Measurements from ENCODE around the gene ARL8A.
"Not testable (repeated sequence)": the region's sequence is repeated elsewhere in the genome, so short reads cannot be mapped to it uniquely, and the experiment has no call there.

Gene ARL8A

DNA sequence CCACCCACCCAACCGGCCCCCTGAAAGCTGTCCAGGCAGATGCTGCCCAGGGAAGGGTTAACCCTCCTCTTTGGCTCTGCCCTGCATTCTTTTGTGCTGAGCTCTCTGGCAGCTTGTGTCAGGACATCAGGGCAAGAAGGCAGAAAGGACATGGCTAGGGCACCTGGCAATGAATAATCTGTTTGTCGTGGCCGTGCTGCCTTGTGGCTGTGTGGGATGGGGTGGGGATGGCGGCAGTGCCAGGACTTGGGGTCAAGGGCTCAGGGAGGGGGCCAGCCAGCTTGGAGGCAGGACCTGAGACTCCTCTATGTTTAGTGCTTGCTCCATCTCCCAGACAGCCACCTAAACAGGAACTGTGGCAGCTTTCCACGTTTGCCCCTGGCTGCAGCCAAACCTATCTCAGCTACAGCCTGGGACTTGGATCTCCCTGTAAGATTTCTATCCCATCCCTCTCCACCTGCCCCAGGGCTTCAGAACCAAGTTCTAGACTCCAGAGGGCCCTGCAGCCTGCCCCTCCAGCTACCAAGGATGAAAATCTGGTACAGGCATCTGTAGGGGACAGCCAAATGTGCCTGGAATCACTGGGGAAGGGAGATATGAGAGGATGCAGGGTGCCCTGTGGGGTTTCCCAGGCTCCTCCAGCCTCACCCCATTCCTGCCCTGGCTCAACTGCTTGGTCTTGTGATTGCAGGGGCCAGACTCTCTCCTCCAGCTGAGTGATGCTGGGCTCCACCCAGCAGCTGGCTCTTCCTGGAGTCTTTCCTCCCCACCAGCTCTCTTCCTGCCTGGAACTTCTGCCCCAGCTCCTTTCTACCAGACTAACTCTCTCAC, 31.5 kb downstream of the ARL8A start:
- no peak for DNase-seq (ENCODE audit: low read depth)

DNA sequence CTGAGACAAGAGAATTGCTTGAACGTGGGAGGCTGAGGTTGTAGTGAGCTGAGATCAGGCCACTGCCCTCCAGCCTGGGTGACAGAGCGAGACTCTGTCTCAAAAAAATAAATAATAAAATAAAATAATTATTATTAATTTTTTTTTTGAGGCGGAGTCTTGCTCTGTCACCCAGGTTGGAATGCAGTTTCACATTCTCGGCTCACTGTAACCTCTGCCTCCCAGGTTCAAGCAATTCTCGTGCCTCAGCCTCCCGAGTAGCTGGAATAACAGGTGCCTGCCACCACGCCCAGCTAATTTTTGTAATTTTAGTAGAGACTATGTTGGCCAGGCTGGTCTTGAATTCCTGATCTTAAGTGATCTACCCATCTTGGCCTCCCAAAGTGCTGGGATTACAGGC, 32.9 kb downstream of the ARL8A start:
- not testable (repeated sequence) for DNase-seq (ENCODE audit: low read depth)

DNA sequence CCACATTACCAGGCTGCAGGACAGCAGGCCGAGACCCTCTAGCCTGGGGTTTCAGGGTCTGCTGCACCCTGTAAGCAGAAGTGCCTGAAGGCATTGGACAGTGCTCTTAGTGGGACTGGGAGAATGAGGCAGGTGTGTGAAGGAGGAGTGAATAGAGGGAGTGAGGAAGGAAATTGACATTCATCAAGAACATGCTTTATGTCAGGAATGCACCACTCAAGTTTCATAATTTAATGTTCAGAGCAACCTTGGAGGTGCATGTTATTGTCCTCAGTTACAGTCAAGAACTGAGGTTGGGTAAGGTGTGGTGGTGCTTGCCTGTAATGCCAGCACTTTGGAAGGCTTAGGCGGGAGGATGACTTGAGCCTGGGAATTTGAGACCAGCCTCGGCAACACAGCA, 33.6 kb downstream of the ARL8A start:
- DNase-seq (ENCODE audit: low read depth): no peak

DNA sequence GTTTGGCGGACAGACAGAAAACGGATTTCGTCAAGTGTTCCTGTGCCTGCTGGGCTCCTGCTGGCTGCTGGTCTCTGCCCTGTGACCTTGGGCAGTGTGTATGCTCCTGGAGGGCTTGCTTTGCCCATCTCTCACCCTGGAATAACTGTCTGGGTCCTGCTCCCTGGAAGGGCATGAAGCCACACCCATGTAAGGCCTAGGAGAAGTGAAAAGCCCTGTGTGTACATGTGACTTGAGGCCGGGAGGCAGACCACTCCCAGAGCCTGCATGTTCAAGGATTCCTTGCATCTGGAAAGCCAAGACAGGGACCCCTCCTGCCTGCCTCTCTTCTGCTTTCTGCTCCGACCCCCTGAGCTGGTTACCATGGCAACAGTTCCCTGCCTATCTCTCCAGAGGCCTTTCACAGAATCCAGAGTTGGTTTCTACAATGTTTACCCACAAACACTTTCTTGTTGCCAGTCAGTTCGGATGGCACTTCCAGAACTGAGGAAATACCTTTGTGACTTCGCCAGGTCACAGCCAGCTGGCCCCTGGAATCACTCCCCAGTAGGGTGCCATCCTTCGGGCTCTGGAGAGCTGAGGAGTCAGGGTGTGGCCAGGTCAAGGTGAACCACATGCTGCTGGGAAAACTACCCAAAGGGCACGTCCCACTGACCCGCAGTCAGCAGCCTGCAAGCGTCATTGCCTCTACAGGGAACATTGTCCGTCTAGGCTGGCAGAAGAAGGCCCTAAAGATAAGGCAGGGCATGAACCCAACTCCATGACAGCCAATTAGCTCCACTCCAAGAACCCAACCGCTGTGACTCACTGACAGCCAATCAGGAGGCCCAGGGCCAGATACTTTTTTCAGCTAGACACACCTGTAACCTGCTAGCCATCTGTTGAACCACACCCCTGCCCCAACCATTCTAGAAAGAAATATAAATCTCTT, 36.5 kb downstream of the ARL8A start:
- DNase-seq (ENCODE audit: low read depth): no peak

DNA sequence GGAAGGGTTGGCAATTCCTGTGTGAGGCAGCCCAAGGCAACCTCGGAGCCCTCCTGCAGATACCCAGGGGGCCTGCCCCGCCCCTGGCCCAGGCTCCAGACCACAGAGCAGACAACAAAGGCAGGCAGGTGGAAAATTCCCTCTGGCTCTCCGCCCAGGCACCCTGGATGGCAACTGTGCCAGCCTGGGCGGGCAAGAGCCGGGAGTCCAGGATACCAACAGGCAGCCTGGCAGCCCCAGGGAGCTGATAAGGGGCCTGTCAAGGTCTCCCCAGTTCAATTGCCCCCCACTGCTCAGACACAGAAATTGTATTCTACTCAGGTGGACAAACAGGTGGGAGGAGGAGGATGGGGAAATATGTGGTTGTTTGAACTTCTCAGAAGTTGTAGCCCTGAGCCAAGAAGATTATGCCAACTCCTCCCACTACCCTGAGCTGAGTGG, 37.2 kb downstream of the ARL8A start:
- DNase-seq (ENCODE audit: low read depth): no peak

DNA sequence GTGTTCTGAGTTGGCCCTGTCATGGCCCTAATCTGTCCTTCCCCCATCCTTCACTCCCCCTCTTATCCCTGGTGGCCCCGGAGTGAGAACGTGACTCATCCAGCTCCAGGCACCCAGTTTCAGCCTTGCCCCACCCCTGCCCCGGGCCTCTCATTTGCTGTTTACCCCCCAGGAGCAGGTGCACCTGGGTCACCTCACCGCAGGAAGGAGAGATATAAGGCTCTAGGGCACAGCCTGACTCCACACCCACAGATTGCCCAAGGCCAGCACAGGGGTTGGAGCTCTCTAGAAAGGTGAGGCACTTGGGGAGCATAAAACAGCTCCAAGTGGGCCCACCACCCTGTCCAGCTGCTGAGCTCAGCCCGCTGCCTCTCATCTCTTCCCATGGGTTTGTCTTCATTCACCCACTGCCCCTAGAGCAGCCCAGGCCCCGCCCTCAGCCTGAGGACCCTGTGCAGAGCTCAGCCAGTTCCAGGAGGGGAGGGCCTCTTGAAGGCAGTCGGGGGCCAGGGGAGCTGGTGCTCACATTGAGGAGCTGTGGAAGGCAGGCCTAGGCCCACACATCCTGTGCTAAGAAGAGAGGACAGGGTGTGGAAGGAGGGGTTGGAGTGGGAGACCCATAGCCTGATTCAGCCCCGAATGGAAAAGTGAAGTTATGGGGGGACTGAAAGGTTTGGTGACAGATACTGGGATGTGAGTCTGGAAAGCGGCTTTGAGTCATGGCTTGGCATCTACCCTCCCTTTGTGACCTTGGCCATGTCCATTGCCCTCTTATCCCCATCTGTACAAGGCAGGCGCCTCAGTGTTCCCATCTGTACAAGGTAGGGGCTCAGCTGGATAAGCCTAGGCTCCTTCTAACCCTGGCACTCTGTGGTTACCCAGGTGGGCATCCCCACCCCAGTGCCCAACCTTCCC, 37.9 kb downstream of the ARL8A start:
- DNase-seq (ENCODE audit: low read depth): no peak

DNA sequence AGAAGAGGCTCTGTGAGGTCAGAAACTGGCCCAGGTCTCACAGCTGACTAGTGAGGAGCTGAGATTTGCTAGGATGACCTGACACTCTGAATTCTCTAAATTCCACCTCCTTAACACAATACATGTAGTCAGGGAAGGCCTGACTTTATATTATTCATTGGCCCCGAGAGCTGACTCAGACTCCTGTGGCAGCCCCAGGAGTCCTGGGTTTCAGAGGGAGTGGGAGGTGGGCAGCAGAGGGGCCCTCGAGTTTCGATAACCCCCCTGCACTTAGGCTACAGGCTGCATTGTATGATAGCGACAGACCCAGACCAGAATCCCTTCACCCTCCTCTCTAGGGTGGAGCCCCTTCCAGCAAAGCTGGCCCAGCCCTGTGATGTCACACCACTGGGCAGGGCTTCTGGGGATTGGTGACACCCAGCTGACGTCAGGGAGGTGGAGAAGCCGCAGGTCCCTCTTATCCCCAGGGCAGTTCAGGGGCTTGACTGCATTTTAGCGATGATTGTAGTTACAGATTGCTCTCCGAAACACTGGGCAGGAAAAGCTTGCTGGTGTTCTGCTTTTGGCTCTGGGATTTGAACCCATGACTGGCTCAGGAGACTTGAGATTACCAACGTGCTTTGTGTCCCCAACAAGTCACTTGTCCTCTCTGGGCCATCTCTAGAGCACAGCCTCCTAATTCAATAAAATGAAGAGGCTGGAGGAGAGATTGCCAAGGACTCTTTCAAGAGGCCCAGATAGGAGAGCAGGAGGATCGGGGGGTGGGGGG, 38.8 kb downstream of the ARL8A start:
- no peak for DNase-seq (ENCODE audit: low read depth)

DNA sequence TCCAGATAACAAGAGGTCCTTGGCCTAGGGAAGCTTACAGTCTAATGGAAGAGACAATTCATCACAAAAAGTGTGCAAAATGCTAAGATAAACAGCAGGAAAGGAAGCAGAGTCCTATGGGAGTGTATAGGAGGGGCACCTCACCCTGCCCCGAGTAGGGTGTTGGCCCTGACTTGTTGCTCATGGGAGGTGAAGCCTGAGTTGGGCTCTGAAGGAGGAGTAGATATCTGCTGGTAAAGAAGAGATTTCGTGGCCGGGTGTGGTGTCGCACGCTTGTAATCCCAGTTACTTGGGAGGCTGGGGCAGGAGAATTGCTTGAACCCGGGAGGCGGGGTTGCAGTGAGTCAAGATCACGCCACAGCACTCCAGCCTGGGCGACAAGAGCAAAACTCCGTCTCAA, 40.5 kb downstream of the ARL8A start:
- DNase-seq (ENCODE audit: low read depth): no peak

DNA sequence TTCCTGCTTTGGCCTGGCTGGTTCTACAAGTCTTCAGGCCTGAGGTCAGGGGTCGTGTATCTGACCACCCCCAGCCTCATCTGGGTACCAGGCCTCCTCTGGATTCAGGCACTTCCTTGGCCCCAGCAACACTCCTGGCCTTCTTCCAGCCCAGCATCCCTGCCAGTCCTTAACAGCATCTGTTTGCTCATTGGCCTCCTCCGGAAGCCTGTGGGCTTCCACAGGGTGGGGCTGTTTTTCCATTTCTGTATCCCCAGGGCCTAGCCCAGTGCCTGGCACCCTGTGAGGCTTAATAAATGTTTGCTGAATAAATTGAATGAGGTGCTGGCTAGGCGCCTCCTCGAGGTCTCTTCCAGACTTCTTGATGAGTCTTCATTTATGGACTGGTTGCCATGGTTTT, 43.4 kb downstream of the ARL8A start:
- no peak for DNase-seq (ENCODE audit: low read depth)

DNA sequence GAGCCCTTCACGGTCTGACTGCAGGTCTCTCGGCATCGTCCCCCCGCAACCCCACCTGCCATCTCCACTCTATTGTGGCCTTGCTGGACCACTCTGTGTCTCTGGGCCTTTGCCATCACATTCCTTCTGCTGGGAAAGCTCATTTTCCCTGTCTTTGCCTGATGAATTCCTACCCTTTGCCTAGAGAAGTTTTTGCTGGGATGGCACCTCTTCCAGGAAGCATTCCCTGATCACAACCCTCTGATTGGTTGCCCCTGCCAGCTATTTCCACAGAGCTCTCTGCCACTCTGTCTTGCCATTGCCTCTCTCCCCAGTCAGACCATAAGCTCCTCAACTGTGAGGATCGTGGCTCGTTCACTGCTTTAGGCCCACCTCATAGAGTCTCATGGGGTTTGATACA, 50.7 kb downstream of the ARL8A start:
- no peak for DNase-seq (ENCODE audit: low read depth)

DNA sequence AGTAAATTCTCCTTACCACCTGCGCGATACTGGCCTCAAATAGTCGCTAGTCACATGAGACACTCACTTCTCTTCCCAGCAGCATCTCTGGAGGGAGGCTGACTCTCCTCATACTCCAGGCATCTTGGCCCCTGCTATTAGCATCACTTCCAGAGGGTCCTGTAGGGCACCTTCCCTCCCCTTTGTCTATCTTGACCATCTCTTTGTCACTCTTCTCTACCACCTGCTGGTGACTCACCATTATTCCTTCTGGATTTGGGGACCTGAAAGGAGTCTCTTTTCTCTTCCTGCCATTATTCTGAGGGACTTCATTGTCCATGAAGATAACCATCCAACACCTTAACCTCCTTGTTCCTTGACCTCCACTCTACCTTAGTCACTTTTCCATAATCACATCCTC, 53.5 kb downstream of the ARL8A start:
- DNase-seq (ENCODE audit: low read depth): no peak

DNA sequence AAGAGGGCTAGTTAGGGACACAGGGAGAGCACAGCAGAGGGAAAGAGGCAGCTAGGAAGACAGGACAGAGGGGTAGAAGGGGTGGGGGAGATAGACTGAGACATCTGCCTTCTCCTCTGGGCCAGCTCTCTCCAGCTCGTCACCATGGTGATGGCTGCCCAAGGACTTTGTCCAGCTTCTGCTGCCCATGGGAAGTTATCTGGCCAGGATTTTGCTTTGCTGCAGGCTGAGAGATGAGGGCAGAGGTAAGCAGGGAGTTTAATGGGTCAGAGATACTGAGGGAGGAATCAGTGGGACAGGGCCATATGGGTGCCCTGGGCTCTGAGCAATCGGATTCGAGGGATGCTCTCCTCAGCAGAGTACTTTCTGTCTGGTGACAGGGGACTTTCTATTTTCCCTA, 56.3 kb downstream of the ARL8A start:
- no peak for DNase-seq (ENCODE audit: low read depth)

DNA sequence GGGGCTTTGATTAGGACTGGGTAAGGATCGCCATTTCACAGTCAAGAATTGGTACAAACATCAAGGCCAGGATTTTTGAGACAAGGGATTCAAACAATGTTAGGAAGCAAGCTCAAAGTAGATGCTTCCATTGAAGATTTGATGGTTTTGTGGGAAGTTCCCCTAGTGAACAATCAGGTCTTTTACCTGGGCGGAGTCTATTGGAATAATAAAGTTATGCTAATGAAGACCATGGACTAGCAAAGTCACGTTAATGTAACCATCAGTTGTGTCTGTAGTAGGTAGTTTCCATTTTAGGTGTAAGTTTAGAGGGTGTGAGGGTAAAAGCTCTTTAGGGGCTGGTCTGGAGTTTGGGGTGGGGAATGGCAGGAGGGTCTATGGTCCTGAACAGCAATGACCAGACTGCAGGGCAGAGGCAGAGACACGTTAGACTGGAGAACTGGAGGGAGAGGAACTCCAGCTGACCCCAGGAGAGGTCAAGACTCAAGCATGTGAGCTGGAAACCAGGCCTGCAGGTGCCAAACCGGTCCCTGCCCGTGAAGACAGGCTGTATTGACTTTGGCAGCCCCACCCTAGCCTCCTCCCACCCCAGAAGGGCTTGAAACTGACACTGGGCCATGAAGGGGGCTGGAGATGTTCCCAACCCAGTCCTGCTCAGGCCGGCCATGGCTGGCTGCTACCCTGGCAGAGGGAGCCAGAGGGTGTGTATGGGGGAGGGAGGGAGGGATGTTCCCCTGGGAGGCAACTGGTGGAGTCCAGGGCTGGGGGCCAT, 57.8 kb downstream of the ARL8A start:
- no peak for DNase-seq (ENCODE audit: low read depth)

DNA sequence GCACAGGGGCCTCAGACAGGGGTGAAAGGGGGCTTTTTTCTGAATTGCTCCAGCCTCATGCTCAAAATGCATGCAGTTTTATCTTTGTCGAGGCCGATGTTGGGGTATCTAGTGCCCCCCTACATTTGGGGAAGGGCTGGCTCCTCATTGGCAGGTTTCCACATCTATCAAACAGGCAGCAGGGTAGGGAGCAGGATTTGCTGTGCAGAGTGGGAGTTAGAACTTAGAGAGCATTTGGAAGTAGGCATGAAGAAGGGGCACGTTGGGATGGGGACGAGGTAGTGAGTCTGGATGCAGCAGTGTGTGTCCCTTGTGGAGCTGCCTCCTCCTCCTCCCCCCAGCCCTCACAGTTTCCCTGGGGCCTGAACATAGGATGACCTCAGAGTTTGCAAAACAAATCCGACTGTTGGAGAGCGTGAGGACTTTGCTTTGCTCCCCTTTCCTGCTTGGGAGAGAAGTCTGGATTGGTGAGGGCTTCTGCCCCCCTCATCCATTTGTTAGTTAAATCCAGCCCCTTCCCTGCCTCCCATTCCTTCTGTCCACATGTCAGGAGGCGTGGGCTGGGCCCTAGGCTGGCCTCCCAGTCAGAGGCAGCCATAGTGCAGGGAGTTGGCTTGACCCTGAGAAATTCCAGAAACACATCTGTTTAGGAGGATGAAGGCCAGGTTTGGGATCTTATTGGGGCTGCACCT, 58.7 kb downstream of the ARL8A start:
- DNase-seq (ENCODE audit: low read depth): no peak

DNA sequence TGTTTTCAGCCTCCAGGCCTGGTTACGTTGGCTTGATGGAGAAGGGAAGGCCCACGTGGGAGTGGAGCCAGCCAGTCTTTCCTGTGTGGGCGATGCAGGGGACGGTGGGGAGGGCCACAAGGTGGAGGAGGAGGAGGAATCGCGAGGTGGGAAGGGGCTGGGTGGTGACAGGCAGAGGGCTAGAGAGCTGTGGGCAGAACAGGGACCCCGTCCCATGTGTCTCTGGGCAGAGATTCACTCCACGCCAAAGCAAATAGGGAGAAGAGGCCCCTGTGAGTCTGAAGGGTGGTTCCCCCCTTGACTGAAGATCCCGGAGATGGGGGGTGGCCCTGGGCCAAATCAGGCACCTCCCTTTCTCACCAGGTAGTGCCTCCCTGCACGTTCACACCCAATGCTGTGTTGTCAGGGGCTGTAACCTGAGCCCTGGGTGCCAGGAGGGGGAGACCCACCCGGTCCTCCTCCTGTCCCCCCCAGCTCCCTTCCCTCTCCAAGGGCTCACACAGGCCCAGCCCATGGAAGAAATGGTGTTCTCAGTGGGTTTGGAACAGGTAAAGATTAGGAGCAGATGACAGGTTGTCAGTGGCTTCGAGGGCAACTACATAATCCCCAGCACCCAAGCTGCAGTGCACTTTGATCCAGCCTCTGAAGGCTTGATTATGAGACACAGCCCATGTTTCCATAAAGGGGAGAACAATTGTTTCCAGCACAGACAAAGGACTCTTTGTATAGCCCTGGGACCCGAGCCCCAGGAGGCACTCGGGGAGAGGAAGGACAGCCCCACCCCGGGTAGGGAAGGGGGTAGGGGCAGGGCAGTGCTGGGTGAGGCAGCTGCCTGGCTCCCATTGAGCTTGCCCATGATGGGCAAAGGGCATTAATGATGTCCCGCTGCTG, 59.5 kb downstream of the ARL8A start:
- DNase-seq (ENCODE audit: low read depth): no peak

Measured in fibroblast of gingiva (primary cell).